NCI-H748 treated with DMSO at 0.1 percent for 48 hours (cell line): Measurements from ENCODE around the gene CAPN12.
"Not testable (repeated sequence)": the region's sequence is repeated elsewhere in the genome, so short reads cannot be mapped to it uniquely, and the experiment has no call there.

Experiments
- DNase-seq: peaks from one replicate; lab custom pipeline; 2025; lab: John Stamatoyannopoulos, UW

CAPN12 gene, protein sequence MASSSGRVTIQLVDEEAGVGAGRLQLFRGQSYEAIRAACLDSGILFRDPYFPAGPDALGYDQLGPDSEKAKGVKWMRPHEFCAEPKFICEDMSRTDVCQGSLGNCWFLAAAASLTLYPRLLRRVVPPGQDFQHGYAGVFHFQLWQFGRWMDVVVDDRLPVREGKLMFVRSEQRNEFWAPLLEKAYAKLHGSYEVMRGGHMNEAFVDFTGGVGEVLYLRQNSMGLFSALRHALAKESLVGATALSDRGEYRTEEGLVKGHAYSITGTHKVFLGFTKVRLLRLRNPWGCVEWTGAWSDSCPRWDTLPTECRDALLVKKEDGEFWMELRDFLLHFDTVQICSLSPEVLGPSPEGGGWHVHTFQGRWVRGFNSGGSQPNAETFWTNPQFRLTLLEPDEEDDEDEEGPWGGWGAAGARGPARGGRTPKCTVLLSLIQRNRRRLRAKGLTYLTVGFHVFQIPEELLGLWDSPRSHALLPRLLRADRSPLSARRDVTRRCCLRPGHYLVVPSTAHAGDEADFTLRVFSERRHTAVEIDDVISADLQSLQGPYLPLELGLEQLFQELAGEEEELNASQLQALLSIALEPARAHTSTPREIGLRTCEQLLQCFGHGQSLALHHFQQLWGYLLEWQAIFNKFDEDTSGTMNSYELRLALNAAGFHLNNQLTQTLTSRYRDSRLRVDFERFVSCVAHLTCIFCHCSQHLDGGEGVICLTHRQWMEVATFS

DNA sequence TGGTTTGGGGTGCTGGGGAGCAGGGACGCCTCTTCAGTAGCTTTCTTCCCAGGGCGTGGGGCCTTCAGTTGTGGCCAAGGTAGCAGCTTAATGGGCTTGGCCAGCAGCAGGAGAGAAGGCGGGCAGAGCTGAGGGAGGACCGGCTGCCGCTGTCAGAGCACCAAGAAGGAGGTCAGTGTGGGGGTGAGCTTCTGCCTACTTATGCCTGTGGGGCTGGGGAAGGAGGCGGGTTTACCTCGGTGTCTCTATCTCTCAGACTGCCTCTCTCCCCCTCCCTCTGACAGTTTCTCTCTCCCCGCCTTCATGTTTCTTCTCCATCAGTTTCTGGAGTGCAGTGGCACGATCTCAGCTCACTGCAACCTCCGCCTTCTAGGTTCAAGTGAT lies at the start of gene CAPN12:
Gene CAPN12 (minus strand): TSS at position 177 of the 384 bp plus-strand sequence. CDS start 309 bp downstream, outside the sequence.
- DNase-seq: no peak

DNA sequence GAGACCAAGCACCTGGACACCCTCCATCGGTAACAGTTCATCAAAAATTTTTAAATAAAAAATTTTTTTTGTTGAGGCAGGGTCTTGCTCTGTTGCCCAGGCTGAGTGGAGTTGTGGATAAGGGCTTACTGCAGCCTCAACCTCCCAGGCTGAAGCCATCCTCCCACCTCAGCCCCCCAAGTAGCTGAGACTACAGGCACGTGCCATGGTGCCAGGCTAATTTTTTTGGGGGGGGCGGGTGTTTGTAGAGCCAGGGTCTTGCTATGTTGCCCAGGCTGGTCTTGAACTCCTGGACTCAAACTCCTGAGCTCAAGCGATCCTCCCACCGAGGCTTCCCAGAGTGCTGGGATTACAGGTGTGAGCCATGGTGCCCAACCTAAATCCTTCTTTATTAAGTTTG lies 49.4 kb upstream of the CAPN12 start:
- no peak for DNase-seq

DNA sequence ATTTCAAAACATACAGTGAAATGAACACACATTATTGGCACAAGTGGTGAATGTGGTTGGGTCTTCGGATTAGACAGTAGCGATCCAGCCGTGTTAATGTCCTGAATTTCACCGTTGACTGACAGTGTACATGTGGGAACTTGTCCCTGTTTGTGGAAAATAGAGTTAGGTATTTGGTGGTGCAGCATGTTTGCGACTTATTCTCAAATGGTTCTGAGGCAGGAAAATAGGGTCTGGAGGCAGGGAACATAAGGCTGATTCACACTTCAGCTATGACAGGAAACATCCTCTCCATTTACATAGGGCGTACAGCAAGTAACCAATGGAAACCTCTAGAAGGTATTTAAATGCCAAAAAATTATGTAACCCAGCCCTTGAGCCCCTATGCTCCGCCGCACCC lies 48.9 kb upstream of the CAPN12 start:
- DNase-seq: no peak

DNA sequence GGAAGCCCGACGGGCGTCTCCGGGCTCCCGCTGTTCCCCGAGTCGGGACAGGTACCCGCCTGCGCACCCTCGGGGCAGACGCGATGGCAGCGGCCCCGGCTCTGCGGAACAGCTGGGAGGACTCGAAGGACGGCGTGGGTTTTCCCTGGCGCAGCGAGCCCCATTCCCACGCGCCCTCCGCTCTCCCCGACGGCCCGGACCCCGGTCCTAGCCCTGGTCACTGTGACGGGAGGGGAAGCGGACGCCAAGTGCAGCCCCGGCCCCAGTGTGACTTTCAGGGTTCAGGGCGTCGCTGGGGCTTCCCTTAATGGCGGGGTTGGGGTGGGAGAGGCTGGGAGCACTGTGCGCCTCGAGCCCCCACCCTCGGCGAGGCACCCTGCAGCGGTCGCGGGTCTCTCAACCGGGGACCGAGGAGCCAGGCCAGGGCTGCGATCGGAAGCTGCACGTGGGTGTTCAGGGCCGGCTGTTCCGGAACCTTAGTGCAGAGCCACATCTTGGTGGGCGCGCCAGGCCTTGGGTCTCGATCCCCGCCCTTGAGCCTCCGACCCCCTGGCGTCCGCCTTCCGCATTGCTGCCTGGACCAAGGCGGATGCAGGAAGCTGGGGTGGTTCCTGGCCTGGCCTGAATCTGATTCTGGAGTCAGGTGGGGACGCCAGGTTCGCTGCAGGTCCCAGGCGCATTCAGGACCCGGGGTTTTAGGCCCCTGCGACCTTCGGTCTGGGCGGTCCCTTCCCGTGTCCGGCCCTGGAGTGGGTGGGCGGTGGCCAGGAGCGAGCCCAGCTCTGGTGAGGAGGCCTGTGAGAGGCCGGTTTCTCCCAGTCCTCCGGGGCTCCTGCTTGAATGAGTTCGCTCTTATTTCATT lies 48.2 kb upstream of the CAPN12 start:
- no peak for DNase-seq

DNA sequence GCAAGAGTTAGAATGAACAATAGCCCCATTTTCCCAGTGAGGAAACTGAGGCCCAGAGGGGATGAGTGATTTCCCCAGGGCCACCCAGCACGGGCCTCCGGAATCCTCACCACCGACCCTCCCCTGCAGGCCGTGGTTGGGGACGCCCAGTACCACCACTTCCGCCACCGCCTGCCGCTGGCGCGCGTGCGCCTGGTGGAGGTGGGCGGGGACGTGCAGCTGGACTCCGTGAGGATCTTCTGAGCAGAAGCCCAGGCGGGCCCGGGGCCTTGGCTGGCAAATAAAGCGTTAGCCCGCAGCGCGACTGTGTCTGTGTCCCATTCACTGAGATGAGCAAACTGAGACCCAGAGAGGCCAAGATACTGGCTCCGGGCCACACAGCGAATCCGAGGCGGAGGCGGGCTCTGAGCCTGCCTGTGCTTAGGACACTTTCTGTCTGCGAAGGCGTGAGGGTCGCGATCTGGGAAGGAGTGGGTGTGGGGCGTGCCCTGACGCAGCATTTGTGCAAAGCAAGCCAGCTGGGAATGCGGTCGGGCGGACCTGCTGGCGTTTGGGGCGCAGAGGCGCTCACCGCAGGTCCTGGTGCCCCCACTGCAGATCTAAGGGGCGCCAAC lies 47.3 kb upstream of the CAPN12 start:
- DNase-seq: not testable (repeated sequence)

DNA sequence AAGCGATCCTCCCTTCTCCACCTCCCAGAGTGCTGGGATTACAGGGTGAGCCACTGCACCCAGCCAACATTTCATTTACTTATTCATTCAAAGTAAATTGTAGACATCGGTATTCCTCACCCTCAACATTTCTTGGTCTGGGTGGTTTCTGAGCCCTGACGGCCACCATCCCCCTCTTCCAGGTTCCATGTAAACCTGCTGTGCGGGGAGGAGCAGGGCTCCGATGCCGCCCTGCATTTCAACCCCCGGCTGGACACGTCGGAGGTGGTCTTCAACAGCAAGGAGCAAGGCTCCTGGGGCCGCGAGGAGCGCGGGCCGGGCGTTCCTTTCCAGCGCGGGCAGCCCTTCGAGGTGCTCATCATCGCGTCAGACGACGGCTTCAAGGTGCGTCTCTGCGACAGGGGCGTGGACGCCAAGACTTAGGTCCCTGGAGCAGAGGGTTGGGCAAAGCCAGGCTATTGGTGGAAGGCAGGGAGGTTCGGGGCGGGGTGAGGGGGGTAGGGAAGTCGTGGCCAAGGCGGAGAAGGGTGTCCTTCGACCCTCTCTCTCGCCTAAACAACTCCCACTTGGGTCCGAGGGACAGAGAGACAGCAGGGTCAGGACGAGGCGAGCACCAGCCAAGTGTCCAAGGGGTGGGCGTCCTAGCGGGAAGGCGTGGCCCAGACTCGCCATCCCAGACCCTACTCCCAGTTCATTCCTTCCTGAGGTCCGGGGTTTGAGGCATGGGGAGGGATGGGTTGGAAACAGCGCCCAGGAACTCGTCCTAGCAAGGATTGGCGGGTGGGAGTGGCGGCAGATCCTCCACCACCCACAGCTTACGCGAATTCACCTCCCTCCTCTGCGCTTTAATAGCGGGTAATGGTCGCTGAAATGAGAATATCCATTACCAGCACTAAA lies 46.5 kb upstream of the CAPN12 start:
- not testable (repeated sequence) for DNase-seq

DNA sequence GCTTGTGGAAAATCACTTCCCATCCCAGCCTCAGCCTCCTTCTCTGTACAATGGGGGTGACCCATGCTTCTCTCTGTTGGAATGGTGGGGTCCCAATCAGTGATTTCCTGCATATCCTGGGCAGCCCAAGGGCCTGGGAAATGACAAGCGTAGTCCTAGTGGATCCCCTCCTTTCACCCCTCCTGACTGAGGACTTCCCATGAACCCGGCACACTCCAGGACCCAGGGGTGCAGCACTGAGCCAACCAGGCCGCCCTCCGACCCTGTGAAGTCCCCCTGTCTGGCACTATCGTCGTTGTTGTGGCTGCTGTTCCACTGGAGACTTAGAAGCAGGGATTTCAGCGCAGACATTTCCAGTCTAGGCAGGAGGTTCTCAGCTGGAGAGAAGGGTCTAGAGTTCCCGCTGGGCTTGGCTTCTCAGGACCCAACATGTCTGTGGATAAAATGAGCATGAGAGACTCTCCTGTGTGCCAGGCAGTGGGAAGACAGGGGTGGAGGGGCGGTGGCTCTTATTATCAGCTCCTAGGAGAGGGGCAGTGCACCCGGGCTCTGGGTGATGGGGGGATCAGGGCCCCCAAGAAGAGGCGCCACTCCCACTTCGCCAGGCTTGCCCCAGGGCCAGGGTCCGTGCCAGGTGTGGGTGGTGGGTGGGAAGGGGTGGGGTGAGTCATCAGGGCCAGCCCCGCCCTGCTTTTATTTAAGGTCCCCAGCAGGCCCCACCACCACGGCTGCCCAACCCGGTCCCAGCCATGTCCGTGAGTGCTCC lies 44.4 kb upstream of the CAPN12 start, which contains the start of gene LGALS7B:
Gene LGALS7B (plus strand): TSS at position 723 of the 766 bp plus-strand sequence. CDS start 27 bp downstream, at position 750.
- no peak for DNase-seq

DNA sequence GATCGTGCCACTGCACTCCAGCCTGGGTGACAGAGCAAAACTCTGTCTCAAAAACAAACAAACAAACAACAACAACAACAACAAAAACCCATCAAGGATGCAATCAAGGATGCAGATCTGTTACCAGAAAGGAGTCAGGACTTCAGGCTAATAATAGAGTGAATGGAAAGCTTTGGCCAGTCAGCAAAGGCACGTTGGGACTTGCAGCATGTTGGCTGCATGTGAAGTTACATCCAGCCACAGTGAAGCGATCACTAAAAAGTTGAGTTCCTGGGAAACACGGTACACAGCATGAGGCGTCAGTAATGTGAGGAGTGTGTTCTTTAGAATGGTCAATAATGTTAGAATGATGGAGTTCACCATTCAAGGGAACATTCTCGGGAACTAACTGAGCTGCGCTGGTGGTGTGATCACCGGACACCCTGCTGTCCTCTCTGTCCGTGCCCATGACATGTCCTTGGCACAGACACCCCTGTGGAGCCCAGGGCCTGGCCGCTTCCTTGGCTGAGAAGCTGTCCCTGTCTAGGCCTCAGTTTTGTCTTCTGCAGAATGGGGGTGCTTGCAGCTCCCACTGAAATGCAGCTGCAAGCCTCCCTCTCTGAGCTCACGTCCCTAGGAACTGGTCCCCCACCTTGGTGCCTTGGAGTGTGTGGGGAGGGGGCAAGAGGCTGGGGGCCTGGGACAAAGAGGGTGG lies 42.4 kb upstream of the CAPN12 start:
- DNase-seq: no peak

DNA sequence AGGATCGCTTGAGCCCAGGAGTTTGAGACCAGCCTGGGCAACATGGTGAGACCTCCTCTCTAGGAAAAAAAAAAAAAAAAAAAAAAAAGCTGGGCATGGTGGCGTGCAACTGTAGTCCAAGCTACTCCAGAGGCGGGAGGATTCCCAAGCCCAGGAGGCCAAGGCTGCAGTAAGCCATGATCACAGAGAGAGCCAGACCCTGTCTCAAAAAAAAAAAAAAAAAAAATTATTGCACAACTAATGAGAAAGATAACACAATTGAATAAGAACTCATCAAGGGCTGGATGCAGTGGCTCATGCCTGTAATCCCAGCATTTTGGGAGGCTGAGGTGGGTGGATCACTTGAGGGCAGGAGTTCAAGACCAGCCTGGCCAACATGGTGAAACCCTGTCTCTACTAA lies 41.8 kb upstream of the CAPN12 start:
- not testable (repeated sequence) for DNase-seq

DNA sequence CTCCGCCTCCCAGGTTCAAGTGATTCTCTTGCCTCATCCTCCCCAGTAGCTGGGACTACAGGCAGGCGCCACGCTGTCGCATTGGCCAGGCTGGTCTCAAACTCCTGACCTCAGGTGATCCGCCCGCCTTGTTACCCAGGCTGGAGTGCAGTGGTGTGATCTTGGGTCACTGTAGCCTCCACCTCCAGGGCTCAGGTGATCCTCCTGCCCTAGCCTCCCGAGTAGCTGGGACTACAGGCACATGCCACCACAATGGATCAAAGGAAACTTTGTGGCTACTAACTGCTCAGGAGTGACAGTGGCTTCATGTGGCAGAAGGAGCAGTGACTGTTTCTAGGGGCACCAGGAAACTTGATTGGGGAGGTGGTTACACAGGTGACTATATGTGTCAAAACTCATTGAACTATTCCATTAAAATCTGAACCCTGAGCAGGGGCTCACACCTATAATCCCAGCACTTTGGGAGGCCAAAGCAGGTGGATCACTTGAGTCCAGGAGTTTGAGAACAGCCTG lies 41.0 kb upstream of the CAPN12 start:
- DNase-seq: no peak

DNA sequence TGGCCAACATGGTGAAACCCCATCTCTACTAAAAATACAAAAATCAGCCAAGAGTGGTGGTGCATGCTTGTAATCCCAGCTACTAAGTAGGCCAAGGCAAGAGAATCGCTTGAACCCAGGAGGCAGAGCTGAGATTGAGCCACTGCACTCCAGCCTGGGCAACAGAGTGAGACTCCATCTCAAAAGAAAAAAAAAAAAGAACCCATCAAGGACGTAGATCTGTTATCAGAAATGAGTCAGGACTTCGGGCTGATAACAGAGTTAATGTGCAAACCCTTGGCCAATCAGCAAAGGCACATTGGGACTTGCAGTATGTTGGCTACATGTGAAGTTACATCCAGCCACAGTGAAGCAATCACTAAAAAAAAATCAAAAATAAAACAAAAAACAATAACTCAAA lies 40.0 kb upstream of the CAPN12 start:
- no peak for DNase-seq

DNA sequence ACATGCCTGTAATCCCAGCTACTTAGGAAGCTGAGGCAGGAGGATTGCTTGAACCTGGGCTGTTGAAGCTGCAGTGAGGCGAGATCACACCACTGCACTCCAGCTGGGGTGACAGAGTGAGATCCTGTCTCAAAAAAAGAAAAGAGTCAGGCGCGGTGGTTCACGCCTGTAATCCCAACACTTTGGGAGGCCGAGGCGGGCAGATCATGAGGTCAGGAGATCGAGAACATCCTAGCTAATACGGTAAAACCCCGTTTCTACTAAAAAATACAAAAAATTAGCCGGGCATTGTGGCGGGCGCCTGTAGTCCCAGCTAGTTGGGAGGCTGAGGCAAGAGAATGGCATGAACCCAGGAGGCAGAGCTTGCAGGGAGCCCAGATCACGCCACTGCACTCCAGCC lies 37.9 kb upstream of the CAPN12 start:
- DNase-seq: not testable (repeated sequence)

DNA sequence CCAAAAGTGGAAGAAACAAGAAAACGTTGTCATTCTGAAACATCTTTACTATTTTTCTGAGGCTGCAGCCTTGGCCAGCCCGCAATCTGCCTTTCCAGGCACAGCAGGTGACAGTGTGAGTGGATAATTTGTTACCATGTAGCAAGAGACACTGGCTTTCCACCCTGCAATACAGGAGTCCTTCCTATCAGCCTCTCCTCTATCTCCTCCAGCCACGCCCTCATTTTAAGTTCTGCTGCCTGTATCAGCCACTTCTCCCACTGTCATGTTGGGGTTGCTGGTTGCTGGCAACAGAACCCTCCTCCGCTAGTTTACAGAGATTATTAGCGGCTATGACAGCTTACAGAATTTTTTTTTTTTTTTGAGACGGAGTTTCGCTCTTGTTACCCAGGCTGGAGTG lies 36.8 kb upstream of the CAPN12 start:
- DNase-seq: no peak

DNA sequence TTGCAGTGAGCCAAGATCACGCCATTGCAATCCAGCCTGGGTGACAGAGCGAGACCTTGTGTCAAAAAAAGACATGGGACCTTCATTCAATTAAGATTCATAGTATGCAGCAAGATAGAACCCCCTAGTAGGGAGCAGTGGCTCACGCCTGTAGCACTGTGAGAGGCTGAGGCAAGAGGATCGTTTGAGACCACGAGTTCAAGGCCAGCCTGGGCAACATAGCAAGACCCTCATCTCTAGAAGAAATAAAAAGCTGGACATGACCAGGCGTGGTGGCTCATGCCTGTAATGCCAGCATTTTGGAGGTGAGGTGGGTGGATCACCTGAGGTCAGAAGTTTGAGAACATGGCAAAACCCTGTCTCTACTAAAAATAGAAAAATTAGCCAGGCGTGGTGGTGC lies 36.2 kb upstream of the CAPN12 start:
- DNase-seq: no peak

DNA sequence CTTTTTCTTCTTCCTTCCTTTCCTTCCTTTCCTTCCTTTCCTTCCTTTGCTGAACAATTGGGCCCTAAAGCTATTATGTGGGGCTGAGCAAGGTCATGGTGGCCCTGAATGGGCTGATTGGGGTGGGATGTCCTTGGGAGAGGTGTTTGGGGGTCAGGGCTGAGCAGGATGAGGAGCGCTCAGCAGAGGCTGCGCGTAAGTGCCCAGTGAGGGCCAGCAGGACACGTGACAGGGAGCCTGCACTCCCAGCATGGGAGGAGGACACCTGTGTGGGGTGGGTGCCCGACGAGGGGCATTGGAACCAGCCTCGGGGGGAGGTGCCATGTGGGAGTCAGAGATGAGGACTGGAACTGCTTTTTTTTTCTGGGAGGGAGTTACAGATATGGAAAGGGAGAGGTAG lies 34.5 kb upstream of the CAPN12 start:
- DNase-seq: no peak

DNA sequence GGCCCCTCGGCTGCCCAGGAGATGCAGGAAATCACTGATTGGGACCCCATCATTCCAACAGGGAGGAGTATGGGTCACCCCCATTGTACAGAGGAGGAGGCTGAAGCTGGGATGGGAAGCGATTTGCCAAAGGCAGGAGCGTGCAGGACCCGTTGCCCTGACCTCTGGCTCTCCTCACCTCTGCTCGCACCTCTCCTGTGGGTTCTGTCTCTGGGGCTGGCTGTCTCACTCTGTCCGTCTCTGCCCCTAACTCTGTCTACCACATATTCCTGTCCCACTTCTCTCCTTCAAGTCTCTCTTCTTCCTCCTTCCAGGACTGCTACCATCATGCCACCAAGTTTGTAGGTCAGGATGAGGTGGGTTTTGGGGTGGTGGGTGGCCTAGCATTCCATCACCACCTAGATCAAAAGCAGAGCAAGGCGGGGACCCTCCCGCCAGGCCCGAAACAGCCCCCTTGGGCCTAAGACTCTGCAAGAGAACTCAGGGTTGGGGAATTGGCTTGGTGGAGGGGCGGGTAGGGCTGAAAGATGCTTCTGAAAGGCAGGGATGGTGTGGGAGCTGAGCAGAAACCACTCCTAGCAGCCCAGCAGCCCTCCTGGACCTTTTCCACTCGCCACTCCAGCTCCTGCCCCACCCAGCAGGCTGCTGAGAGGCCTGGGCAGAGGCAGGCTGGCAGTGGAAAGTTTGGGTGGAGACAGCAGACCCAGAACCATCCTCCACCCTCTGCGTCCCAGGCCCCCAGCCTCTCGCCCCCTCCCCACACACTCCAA lies 30.1 kb upstream of the CAPN12 start:
- DNase-seq: no peak

DNA sequence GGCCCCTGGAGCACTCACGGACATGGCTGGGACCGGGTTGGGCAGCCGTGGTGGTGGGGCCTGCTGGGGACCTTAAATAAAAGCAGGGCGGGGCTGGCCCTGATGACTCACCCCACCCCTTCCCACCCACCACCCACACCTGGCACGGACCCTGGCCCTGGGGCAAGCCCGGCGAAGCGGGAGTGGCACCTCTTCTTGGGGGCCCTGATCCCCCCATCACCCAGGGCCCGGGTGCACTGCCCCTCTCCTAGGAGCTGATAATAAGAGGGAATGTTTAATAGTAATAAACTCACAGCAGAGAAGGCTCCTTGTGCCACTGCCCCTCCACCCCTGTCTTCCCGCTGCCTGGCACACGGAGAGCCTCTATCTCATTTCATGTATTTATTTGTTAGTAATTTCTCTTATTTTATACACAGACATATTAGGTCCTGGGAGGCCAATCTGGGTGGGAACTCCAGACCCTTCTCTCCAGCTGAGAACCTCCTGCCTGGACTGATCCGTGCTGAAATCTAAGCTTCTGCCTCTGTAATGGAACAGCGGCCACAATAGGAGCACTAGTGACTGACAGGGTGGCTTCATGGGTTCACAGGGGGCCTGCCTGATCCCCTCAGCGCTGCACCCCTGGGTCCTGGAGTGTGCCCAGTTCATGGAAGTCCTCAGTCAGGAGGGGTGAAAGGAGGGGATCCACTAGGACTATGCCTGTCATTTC lies 29.3 kb upstream of the CAPN12 start, which contains the start of gene LGALS7:
Gene LGALS7 (minus strand): TSS at position 49 of the 709 bp plus-strand sequence. CDS start 25 bp downstream, at position 24.
- no peak for DNase-seq

DNA sequence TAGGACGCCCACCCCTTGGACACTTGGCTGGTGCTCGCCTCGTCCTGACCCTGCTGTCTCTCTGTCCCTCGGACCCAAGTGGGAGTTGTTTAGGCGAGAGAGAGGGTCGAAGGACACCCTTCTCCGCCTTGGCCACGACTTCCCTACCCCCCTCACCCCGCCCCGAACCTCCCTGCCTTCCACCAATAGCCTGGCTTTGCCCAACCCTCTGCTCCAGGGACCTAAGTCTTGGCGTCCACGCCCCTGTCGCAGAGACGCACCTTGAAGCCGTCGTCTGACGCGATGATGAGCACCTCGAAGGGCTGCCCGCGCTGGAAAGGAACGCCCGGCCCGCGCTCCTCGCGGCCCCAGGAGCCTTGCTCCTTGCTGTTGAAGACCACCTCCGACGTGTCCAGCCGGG lies 27.3 kb upstream of the CAPN12 start:
- not testable (repeated sequence) for DNase-seq
